Brain microvascular endothelial cell (primary cell): ENCODE measurements around the gene CCDC13.

ENCODE experiments used
- DNase-seq: peaks from one replicate; pipeline ENCODE4 v3.0.0-alpha.2; 2020
- H3K27ac ChIP-seq: fragments of 250-450 bp; sonication (Bioruptor Pico); 2 replicates; pipeline ENCODE4 v1.5.1; 2020; ENCODE audit warnings: mild to moderate bottlenecking, moderate library complexity
- H3K27me3 ChIP-seq: fragments of 250-450 bp; sonication (Bioruptor Pico); replicated peaks from 2 replicates; pipeline ENCODE4 v1.5.1; 2020; ENCODE audit warnings: mild to moderate bottlenecking
- H3K36me3 ChIP-seq: fragments of 250-450 bp; sonication (Bioruptor Pico); replicated peaks from 2 replicates; pipeline ENCODE4 v1.5.1; 2020; ENCODE audit warnings: mild to moderate bottlenecking
- H3K4me3 ChIP-seq: 2 replicates; pipeline ENCODE4 v1.5.1; 2011; ENCODE audit warnings: low read depth, mild to moderate bottlenecking, control low read depth, low read length, moderate library complexity
- CTCF ChIP-seq: IDR thresholded peaks from 2 replicates; pipeline ENCODE4 v1.5.1; 2011; ENCODE audit warnings: low read depth, mild to moderate bottlenecking, moderate library complexity, low read length, control low read depth, inconsistent platforms; ENCODE audit errors: missing control alignments
- in situ Hi-C: cut with HindIII; loops from 2 replicates; pipeline ENCODE4 v1.10.0; 2017; ENCODE audit warnings: low sequenced_read_pairs, low pct_ligation_motif_present

The CCDC13 gene

GRCh38 chr3:42801784-42802183, 28.7 kb upstream of the CCDC13 start:
- no peaks in the 10 kb centered on the region for H3K27me3 ChIP-seq
- no peak overlapping the region for H3K27ac ChIP-seq
- no peak for DNase-seq
- H3K36me3 ChIP-seq = peaks cover 2% of the 10 kb centered on the region
- no peak overlapping the region for H3K4me3 ChIP-seq
- no peak for TF ChIP-seq CTCF
- in situ Hi-C loops = no loop called here

DNA sequence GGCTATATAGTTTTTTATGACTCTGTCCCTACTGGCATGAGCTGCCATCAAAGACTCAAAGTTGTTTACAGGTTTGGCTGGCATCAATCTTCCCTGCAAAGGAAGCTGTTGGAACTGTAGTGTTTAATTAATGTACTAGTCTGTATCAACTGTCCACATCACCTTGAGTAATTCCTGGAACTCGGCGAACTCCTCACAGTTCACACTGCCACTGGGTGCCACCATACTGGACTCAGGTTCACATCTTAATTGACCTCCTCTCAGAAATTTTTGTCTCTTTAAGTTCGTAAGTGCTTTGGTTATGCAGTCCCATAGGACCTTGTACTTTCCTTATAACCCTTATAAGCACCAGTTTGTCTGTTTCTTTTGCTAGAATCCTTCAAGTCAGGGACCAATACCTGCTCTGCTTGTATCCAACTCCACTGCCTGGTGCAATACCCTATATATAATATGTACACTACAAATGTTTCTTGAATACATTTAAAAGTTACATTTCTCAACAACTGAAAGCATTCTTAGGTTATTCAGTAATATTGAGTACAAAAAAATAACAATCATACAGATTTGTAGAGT, 28.1 kb upstream of the CCDC13 start:
- H3K27ac ChIP-seq = no peak overlapping the region
- peaks cover 2% of the 10 kb centered on the region for H3K36me3 ChIP-seq
- TF ChIP-seq CTCF = no peak
- no peak overlapping the region for H3K4me3 ChIP-seq
- DNase-seq = no peak
- no peaks in the 10 kb centered on the region for H3K27me3 ChIP-seq
- in situ Hi-C loops = no loop called here

- H3K4me3 ChIP-seq = no peak overlapping the region
- TF ChIP-seq CTCF = no peak
- peaks cover 2% of the 10 kb centered on the region for H3K36me3 ChIP-seq
- no peak for DNase-seq
- no peak overlapping the region for H3K27ac ChIP-seq
- in situ Hi-C loops = no loop called here
- H3K27me3 ChIP-seq = no peaks in the 10 kb centered on the region
Observed at GRCh38 chr3:42800251-42800650, 27.2 kb upstream of the CCDC13 start.

- in situ Hi-C loops = no loop called here
- no peak for DNase-seq
- H3K27me3 ChIP-seq = no peaks in the 10 kb centered on the region
Observed at GRCh38 chr3:42799376-42799775, 26.3 kb upstream of the CCDC13 start.

GRCh38 chr3:42796332-42796885, 23.4 kb upstream of the CCDC13 start:
- Histone ChIP-seq H3K27me3 (no peaks in the 10 kb centered on the region), H3K36me3 (peaks cover 8% of the 10 kb centered on the region), H3K27ac (no peak overlapping the region), H3K4me3 (no peak overlapping the region)
- in situ Hi-C loops = no loop called here
- DNase-seq = no peak
- no peak for TF ChIP-seq CTCF

More at GRCh38 chr3:42799376-42799775, 26.3 kb upstream of the CCDC13 start:
- no peak for TF ChIP-seq CTCF
- peaks cover 2% of the 10 kb centered on the region for H3K36me3 ChIP-seq
- H3K27ac ChIP-seq = no peak overlapping the region
- no peak overlapping the region for H3K4me3 ChIP-seq
